Measurements from ENCODE around the gene COL5A1.
A peak's percentile ranks its signal among the peaks of the same experiment; 100 is the strongest.

Gene COL5A1

DNA sequence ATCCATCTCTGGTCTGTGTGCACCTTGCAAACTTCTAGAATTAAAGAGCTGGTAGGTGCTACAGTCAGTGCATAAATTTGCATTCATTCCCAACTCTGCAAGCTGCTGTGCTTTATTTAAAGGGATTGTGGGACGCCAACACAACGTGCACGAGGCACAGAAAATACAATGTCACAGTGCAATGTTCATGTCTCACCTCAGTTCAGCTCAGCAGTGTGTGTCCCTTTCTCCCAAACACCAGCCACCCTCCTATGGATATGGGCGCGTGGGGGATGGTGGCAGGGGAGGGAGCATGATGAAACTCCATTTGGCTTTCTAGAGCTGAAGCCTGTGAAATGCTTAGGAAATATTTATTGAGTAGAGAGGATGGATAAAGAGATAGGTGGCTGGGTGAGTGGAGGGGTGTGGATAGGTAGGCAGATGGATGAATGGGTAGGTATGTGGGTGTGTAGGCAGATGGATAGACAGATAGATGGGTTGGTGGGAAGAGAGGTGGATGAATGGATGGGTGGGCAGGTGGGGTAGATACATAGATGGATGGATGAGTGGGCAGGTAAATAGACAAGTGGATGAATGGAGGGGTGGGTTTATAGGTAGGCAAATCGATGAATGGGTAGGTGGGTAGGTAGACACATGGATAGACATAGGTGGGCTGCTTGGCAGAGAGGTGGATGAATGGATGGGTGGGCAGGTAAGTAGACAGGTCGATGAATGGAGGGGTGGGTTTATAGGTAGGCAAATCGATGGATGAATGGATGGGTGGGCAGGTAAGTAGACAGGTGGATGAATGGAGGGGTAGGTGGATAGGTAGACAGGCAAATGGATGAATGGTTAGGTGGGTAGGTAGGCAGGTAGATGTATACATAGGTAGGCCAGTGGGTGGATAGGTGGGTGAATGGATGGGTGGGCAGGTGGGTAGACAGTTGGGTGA is 146.3 kb downstream of the COL5A1 start:
- DNase-seq (ENCODE audit: low read depth), result no peak

DNA sequence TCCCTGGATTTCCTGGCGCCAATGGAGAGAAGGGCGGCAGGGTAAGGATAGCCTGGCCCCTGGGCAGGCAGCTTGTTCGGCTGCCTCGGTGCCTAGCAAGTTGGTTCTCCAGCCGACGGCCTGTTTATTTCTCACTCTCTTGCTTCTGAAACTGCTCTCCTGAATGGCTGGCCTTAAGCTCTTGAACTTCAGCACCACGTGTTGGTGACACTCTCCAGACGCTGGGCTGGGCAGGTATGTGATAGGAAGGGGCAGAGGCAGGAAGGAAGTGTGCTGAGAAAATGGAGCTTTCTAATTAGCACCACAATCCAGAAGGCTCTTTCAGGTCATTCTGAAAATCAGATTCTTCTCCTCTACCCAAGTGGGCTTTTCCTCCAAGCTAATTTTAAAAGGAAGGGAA is 147.6 kb downstream of the COL5A1 start:
- DNase-seq (ENCODE audit: low read depth), result no peak

DNA sequence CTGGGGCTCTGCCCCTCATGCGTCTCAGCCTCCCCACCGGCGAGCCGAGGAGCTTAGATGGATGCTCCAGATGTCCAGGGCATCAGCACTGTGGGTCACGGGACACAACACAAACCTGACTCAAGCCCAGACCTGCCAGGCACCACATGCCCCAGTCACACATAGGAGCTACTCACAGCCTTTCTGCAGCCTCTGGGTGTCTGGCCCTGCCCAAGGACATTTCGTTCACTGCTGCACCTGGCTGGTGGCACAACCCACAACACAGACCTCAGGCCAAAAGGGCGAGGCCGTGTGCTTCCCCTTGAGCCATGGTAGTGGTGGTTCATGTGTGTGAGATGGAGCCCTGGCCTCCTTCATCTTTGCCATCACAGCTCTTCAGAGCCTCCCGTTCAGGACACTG is 149.4 kb downstream of the COL5A1 start:
- DNase-seq (ENCODE audit: low read depth), result no peak

DNA sequence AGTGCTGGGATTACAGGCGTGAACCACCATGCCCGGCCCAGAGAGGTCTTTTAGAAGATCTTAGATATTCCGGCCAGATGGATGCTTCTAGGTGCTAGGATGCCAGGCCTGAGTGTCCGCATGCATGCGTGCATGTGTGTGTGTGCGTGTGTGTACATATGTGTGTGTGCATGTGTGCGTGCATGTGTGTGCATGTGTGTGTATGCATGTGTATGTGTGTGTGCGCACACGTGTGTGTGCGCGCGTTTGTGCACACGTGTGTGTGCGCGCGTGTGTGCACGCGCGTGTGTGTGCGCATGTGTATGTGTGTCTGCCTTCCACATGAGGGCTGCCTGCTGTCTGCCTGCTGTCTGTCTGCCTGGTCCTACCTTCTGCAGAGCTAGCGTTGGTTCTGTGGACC is 151.0 kb downstream of the COL5A1 start:
- DNase-seq (ENCODE audit: low read depth), result no peak

DNA sequence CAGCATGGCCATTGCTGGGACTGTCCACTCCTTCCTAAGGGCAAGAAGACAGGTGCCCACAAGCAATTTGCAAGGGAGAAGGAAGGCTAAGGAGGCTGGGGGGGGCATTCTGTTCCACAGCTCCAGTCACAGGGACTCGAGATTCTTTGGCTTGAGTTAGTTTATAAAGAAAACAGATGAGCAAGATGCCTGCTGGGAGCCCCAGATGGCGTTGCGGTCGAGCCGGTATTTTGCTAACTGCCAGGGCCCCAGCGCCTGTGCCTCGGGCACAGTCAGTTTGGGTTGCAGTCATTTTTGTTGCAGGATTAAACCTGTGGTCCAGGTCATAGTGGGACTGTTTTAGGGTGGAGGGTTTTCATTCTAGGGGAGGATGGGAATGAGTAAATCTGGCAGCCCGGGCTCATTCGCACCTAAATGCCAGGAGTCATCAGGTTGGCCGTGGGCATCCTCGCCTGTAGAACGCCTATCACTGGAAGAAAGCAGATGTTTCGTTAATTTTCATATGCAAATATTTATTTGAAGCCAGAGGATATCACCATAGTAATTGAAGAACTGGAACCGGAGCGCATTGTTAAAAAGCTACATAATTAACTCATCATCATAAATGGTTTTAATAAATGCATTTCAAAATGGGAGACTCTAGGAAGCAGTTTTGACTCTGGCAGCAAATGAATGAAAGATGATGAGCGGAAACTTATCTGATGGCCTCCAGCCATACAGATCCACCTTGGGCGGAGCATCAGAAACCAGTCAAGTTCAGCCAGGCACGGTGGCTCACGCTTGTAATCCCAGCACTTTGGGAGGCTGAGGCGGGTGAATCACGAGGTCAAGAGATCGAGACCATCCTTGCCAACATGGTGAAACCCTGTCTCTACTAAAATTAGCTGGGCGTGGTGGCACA is 151.9 kb downstream of the COL5A1 start:
- peak; percentile 70 for DNase-seq (ENCODE audit: low read depth)

DNA sequence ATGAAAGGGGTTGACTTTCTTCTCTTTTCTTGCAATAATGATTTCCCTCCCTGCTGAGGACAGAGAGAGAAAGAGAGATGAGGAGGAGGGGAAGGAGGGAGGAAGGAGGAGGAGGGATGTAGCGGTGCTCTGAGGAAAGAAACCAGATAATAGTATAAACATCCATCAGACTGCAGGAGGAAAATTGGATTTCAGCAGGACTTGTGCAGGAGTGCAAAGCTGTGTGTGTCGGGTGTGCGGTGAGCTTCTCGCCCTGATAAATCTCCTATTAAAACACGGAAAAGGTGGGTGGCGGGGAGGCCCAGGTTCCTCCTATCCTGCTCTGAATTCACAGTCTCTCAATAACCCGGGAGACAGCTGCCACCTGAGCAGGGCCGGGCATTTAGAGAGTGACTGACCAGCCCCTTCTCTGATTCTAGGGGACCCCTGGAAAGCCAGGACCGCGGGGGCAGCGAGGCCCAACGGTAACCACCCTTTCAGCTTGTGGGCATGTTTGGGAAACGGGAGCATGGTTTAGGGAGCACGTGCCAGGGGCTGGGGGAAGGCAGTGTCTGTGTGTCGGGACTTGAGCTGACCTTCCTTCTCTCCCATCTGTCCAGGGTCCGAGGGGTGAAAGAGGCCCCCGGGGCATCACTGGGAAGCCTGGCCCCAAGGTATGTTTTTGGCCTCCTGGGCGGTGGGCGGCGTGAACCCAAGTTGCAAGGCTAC is 153.2 kb downstream of the COL5A1 start:
- no peak for DNase-seq (ENCODE audit: low read depth)

DNA sequence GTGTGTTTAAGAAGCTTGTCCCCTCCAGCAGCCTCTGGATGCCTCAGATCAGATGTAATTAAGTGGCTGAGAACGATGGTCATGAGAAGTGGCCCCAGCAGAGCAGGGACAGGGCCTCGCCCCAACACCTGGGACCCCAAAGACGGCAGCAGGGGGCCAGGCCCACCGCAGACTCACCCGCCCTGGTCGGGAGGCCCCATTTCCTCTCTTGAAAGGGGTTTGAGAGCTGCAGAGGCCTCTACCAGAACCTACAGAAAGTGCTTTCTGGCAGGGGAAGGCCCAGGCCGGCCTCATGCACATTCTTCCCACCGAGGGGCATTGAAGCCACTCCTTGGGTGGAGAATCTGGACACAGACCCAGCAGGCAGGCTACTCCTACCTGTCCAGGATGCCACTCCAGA is 153.8 kb downstream of the COL5A1 start:
- DNase-seq (ENCODE audit: low read depth), result no peak

DNA sequence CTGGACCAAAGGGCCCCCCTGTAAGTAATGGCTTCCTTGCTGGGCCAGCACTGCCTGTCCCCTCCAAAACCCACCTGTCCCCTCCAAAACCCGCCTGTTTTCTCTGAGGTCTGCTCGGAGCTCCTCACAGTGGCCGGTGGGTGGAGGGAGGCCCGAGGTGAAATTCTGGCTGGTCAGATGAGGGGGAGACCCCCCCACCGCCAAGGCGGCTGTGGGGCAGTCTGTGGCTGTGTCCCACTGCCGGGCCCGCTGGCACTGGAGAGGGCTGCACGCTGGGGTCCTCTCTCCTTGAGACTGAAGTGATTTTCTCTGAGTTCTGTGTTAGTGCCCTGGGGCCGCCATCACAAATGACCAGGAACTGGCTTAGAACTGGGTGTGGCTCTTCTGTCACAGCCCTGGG is 155.3 kb downstream of the COL5A1 start:
- no peak for DNase-seq (ENCODE audit: low read depth)

DNA sequence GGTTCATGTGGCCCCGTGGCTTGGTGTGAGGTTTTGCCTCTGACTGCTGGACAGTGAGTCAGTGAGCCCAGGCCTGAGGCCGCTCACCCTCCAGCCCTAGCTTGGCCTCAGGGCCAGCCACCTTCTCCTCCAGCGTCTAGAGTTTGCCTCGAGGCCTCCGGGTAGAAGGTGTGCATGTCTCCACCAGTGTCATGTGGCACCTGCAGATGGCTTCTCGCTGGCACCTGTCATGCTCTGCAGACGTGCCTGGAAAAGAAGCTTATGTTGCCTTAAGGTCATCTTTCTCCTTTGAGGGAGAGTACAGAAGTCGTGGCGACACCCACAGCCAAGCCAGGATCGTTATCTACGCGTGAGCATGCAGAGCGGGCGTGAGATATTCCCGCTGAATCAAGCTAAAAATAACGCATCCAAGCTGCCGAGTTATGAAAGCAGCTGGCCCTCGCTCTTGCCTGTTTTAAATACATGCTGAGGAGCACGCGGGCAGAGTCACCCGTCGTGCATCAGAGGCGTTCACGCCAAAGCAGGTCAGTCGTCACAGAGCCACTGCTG is 159.3 kb downstream of the COL5A1 start:
- no peak for DNase-seq (ENCODE audit: low read depth)

DNA sequence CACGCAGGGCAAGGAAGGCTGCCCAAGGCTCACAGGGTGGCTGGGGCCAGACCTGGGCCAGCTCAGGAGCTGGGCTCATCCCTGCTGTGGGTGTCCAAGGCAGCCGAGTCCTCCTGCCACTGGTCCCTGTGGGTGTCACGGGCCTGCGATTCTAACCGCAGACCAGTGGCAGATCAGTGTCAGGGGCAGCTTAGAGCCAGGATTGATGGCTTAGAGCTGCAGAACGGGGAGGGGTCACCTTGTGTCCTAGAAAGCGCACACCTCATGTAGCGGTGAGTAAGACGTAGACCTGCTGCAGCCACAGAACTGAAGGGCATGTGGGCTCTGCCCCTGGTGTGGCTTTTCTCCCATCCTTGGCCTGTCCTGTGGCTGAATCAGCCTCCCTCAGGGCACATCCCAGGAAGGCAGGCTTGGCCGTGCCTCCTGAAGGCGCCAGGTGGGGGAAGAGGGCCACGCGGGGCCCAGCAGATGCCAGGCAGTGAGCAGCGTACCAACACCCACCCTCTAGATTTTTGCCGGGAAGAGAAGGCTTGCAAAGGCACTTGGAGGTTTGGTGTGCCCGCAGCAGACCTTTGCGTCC is 160.7 kb downstream of the COL5A1 start:
- DNase-seq (ENCODE audit: low read depth), result no peak

DNA sequence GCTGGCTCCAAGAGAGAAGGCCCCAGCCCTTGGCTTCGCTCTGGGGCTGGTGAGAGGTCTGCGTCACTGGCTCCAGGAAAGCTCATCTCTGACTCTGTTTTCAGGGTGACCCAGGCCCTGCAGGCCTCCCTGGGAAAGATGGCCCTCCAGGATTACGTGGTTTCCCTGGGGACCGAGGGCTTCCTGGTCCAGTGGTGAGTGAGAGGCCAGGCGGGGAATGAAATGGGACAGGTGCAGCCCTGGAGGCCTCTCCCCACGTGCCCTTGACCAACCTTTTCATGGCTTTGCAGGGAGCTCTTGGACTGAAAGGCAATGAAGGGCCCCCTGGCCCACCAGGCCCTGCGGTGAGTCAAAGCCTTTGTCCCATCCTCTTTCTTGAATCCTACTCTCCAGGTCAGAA is 163.3 kb downstream of the COL5A1 start:
- DNase-seq (ENCODE audit: low read depth), result no peak

DNA sequence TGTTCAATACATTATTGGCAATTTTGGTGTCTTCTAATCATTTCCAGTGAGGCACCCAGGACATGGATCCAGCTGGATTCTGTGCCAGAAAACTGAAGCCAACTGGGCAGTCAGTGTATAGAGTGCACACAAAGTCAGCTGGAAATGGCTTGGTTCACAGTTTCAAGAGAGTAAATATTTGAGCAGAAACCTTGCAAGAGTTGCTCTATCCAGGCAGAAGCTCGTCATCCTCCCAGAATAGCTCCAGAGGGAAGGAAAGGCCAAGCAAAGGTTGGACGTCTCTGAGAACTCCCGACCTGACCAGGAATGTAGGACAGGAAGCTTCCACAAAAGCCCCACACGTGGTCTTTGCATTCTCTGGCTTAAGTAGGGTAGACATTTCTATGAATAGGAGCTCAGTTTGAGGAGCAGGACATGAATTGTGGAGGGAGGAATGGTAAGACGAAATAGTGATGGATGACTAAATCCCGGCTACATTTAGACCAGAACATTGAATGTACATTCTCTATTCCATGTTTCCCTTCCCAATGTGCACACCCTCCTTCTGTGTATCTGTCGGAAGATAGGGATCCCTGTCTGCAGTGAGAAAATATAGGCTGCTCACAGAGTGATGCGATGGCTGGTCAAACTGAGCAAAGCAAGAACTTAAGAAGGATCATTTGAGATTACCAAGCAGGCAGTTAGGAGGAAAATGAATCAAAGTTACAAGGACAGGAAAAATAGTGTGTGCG is 166.3 kb downstream of the COL5A1 start:
- DNase-seq (ENCODE audit: low read depth), result peak; percentile 70

DNA sequence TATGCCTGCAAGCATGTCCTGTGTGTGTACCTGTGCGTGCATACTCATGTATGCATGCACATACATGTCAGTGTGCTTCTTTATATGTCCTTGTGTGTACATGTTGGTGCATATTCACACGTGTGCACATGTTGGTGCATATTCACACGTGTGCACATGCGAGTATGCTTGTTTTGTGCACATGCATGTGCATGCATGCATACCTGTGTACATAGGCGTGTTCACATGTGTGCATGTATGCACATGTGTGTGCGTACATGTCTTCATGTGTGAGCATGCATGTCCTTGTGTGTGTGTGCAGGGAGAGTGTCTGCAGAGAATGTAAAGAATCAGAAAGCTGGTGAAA is 166.8 kb downstream of the COL5A1 start:
- DNase-seq (ENCODE audit: low read depth), result no peak

DNA sequence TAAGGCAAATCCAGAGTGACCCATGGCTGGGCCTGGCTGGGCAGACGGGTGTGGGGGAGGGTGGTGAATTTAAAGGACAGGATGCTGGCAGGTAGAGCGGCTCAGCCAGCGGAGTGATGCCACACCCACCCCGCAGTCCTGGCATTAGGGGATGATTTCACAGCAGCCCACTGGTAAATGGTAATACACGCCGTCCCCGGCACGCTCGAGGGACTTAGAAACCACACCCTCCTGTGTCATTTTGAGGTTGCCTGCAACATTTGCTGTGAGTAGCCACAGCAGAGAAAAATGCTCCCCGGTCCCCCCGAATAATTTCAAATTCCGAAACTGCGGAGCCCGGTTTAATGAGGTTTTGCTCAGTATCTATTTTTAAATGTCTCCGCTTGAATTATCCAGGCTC is 167.7 kb downstream of the COL5A1 start:
- DNase-seq (ENCODE audit: low read depth), result no peak

DNA sequence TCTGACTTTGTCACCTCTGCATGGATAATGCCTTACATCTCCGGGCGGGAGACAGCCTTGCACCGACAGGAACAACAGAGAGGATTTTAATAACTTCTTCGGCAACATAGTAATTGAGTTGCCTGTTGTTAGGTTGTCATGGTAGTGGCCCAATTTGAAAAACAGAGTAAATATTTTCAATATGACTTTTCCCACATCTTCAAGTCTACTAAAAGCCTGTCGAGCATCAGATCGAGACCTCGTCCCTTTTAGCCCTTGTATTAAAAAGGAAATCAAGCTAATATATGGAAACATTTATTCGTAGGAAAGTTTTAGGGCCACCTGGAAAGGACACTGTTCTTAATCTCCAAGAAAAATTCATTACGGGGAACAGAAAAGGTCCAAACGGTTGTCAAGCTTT is 168.2 kb downstream of the COL5A1 start:
- DNase-seq (ENCODE audit: low read depth), result no peak

DNA sequence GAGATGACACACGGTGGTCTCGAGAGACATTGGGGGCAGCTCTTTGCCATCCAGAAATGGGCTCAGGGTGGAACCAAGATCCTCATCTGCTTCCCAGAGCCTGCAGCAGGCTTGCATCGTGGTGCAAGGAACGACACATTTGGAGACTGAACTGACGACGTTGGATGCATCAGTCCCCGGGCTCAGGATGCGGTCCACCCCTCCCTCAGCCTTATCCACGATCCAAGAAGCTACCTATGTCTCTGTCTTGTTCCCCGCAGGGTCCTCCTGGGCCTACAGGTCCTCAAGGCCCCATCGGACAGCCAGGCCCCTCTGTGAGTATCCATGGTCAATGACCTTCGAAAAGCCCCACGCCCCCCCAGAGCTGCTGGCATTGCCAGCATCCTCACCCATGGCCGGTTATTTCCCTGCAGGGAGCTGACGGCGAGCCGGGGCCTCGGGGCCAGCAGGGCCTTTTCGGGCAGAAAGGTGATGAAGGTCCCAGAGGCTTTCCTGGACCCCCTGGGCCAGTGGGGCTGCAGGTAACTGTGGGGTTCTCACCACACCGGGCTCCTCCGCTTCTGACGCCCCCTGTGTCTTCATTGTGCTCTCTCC is 169.6 kb downstream of the COL5A1 start:
- no peak for DNase-seq (ENCODE audit: low read depth)

DNA sequence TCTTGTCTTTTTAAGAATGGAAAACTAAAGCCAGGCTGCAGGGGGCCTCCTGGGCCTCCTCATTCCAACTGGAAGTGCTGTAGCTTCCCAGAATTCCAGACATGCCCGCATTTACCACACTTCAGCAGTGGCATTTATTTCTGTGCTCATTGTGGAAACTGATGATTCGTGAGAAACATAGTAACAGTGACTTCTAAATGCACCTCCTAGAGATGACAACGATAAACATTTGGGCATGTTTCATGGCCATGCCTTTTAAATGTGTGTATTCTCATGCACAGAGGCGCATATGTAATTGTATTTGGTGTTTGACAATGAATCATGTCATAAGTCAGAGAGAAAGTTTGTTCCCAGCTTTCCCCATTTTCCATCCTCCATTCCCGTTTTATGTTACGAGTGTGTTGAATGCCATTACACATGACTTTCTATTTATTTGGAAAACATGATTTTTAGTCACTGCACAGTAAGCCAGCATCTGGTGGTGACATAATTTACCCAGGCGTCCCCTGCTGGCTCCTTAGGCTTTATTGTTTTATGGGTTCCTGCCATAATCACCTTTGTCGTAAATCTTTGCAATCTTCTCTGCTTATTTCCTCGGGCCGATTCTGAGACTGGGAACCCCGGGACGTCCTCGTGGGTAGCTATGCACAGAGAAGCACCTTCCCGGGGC is 170.2 kb downstream of the COL5A1 start:
- peak; percentile 89 for DNase-seq (ENCODE audit: low read depth)

DNA sequence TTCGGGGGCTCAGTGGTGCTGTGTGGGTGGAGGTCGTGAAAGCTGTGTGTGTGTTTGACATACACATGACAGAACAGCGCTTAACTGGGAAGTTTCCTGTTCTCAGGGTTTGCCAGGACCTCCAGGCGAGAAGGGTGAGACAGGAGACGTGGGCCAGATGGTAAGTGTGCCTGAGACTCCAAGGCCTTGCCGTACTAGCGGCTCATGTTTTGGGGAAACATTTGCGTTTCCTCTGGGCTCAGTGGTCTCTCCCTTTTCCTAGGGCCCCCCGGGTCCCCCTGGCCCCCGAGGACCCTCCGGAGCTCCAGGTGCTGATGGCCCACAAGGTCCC is 170.7 kb downstream of the COL5A1 start:
- no peak for DNase-seq (ENCODE audit: low read depth)

DNA sequence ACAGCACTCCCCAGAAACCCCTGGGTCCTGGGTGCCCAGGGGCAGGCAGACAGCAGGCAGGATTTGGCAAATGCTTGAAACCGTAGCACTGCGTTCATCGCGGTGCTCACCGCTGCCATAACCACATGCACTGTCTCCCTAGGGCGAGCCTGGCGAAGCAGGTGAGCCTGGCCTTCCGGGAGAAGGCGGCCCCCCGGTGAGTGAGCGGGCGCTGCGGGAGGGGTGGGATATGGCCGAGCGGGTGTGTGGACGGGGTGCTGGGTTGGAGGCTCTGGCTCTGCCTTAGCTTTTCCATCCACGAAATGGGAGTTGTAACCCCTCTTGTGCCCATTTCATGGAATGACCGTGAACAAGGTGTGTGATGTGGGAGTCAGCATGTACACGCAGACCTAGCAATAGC is 172.2 kb downstream of the COL5A1 start:
- DNase-seq (ENCODE audit: low read depth), result no peak

DNA sequence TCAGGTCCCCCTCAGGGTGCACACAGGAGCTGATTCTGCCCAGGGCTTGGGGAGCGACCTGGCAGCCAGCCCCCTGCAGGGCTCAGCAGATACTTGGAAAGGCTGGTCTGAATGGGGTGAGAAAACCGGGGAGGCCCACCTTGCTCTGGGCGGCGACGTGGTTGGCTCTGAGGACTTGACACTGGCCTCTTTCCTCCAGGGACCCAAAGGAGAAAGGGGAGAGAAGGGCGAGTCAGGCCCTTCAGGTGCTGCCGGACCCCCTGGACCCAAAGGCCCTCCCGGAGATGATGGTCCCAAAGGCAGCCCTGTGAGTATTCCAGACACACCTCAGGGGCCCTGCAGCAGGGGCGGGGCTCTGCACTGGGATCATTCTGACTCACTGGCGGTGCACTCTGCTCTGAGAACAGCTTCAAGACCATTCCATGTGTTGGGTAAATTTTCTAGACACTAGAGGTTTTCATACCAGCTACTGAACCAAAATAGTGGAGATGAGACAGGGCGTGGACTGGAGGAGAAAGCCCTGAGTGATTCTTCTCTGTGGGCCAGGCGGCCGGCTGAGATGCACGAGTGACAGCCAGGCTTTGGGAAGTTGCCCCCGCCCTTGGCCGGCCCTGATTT is 173.1 kb downstream of the COL5A1 start:
- DNase-seq (ENCODE audit: low read depth), result no peak

Measured in fibroblast of gingiva (primary cell).